Glutamatergic neuron (in vitro differentiated cells): Measurements from ENCODE around the gene MTARC2. TPM values are rescaled to one million over a fixed set of nuclear protein-coding genes. Genes with fewer than 3 reads are reported as not detected.

ENCODE experiments used
- DNase-seq: peaks from one replicate; pipeline ENCODE4 v3.0.0; 2022
- H3K27ac Mint-ChIP-seq: one replicate; pipeline ENCODE4 v1.8.0; 2020; ENCODE audit warnings: mild to moderate bottlenecking, mixed read lengths, inconsistent platforms; ENCODE audit not compliant: unreplicated experiment
- H3K27me3 Mint-ChIP-seq: one replicate; pipeline ENCODE4 v1.8.0; 2020; ENCODE audit warnings: mild to moderate bottlenecking, moderate library complexity, mixed read lengths, inconsistent platforms; ENCODE audit not compliant: unreplicated experiment
- H3K36me3 Mint-ChIP-seq: one replicate; pipeline ENCODE4 v1.8.0; 2020; ENCODE audit warnings: mild to moderate bottlenecking, mixed read lengths, inconsistent platforms; ENCODE audit not compliant: unreplicated experiment
- H3K4me1 Mint-ChIP-seq: one replicate; pipeline ENCODE4 v1.8.0; 2020; ENCODE audit warnings: mild to moderate bottlenecking, low read depth, mixed read lengths, inconsistent platforms; ENCODE audit not compliant: unreplicated experiment
- H3K4me3 Mint-ChIP-seq: one replicate; pipeline ENCODE4 v1.8.0; 2020; ENCODE audit warnings: mild to moderate bottlenecking, mixed read lengths, inconsistent platforms; ENCODE audit not compliant: unreplicated experiment
- H3K9me3 Mint-ChIP-seq: one replicate; pipeline ENCODE4 v1.8.0; 2020; ENCODE audit warnings: mild to moderate bottlenecking, moderate library complexity, mixed read lengths, inconsistent platforms; ENCODE audit not compliant: unreplicated experiment
- total RNA-seq: library from RNA; stranded (reverse); fragmentation: NEBNext Ultra II Directional; extraction: Animal tissue kit (Norgen Biotek cat#: 25700); gene quantifications from one replicate; pipeline ENCODE4 v1.2.1, GENCODE V29; 2021; ENCODE audit not compliant: unreplicated experiment
- TF ChIP-seq, protein P1 (sequence below): fragments of 200-600 bp; sonication (generic); IDR thresholded peaks from one replicate; pipeline ENCODE4 v1.5.0; 2021; ENCODE audit not compliant: partially characterized antibody, unreplicated experiment

Gene MTARC2
- total RNA-seq, 1 donor from 2014 or later, result 3.0 TPM

DNA sequence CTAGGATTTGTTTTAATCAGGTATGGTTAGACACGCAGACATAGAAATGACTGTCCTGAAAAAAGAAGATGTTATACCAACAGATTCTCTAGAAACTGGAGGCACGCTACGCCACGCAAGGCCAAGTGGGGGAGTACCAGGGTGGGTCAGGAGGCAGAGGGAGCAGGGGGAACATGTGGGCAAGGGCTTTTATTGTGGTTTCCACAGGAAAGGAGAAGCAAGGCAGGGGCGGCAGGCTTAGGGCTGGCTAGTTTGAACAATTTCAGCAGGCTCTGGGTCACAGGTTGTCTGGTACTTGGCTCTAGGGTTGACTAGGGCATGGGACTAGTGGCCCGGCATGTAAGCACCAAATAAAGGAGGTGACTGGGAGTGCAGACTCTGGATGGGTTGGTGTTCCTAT, 7.2 kb downstream of the MTARC2 start:
- TF ChIP-seq, protein P1, sequence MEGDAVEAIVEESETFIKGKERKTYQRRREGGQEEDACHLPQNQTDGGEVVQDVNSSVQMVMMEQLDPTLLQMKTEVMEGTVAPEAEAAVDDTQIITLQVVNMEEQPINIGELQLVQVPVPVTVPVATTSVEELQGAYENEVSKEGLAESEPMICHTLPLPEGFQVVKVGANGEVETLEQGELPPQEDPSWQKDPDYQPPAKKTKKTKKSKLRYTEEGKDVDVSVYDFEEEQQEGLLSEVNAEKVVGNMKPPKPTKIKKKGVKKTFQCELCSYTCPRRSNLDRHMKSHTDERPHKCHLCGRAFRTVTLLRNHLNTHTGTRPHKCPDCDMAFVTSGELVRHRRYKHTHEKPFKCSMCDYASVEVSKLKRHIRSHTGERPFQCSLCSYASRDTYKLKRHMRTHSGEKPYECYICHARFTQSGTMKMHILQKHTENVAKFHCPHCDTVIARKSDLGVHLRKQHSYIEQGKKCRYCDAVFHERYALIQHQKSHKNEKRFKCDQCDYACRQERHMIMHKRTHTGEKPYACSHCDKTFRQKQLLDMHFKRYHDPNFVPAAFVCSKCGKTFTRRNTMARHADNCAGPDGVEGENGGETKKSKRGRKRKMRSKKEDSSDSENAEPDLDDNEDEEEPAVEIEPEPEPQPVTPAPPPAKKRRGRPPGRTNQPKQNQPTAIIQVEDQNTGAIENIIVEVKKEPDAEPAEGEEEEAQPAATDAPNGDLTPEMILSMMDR, result no peak
- Mint-ChIP-seq H3K27me3 (peaks cover 2% of the 10 kb centered on the region), H3K4me3 (no peak overlapping the region), H3K27ac (no peak overlapping the region), H3K36me3 (no peaks in the 10 kb centered on the region), H3K9me3 (peaks cover 2% of the 10 kb centered on the region), H3K4me1 (no peaks in the 10 kb centered on the region)
- DNase-seq, result no peak

DNA sequence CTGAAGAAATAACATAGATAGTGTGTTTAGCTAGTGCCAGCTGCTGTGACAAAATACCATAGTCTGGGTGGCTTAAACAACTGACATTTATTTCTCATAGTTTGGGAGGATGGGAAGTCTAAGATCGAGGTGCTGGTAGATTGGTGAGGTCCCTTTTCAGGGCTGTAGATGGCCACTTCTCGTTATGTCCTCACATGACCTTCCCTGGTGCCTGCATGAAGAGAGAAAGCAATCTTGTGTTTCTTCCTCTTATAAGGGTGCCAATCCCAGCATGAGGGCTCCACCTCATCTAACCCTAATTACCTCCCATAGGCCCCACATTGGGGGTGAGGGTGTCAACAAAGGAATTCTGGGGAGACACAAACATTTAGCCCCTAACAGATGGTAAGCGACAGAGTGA, 9.3 kb downstream of the MTARC2 start:
- Mint-ChIP-seq H3K36me3 (no peaks in the 10 kb centered on the region), H3K4me3 (no peak overlapping the region), H3K4me1 (no peaks in the 10 kb centered on the region), H3K9me3 (peaks cover 2% of the 10 kb centered on the region), H3K27ac (no peak overlapping the region), H3K27me3 (peaks cover 2% of the 10 kb centered on the region)
- DNase-seq, result no peak
- TF ChIP-seq, protein P1, result no peak

DNA sequence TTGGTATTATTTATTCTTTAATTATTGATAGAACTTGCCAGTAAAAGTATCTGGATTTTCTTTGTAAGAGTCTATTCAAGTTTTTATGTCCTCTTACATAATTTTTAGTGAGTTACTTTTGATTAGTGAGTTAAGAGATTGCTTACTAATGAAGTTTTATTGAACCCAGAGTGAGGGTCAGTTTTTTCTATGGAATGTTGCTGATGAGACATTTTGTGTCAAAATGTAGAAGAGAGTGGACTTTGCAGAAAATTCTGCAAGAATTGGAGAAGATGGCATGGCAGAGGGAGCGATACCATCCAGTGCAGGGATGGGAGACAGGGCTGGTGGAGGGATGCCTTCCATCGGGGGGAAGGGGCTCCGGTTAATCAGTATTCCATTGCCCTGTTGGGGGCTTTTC, 11.0 kb downstream of the MTARC2 start:
- no peak overlapping the region for H3K27ac Mint-ChIP-seq
- peaks cover 2% of the 10 kb centered on the region for H3K27me3 Mint-ChIP-seq
- peaks cover 2% of the 10 kb centered on the region for H3K9me3 Mint-ChIP-seq
- TF ChIP-seq, protein P1, result no peak
- DNase-seq, result no peak
- H3K4me1 Mint-ChIP-seq, result no peaks in the 10 kb centered on the region
- no peak overlapping the region for H3K4me3 Mint-ChIP-seq
- H3K36me3 Mint-ChIP-seq, result no peaks in the 10 kb centered on the region

DNA sequence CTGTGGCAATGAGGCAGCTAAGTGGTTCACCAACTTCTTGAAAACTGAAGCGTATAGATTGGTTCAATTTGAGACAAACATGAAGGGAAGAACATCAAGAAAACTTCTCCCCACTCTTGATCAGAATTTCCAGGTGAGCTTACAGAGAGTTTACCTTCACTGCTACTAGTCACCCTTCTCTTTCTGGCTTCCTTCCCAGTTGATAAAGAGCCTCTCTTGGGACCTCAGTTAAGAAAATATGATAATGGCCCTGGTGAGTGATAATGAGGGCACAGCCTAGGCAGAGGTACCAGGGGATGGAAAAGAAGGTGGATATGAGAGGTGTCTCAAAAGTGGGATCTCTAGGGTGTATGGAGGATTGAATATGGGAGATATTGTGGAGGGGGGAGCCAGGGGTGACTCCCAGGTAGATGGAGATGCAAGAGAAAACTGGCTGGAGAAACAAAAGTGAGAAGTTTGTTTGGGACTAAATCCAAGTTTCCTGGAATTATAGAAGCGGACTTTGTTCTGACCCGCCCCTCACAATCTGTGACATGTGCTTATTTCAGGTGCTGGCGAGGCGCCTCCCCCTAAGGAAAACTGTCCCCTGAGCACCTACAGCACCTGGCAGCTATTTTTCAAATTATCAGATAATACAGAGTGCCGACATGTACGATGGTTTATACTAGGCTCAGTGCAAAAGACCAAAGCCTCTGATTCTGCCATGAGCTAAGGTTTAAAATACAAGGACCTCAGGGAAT, 13.7 kb downstream of the MTARC2 start:
- Mint-ChIP-seq H3K9me3 (no peaks in the 10 kb centered on the region), H3K27me3 (no peaks in the 10 kb centered on the region), H3K27ac (no peak overlapping the region), H3K4me3 (no peak overlapping the region), H3K36me3 (no peaks in the 10 kb centered on the region), H3K4me1 (no peaks in the 10 kb centered on the region)
- TF ChIP-seq, protein P1, result no peak
- DNase-seq, result no peak

DNA sequence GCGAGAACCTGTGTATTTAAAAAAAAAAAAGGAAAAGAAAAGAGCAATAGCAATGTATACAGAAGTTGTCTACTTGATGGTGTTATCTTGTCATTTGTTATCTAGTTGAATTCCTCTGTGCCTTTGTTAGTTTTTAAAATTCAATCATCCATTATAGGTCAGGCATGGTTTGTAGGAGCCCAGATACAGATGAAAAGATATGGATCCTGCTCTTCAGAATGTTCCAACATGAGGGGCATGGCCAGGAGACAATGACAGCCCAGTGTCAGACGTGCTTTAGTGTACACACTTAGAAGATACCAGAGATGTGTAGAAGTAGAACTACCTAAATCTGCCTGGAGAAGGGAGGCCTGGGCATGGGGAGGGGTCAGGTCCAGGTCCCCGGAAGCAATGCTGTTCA, 16.6 kb downstream of the MTARC2 start:
- no peak for DNase-seq
- Mint-ChIP-seq H3K27me3 (no peaks in the 10 kb centered on the region), H3K4me3 (no peak overlapping the region), H3K4me1 (no peaks in the 10 kb centered on the region), H3K9me3 (no peaks in the 10 kb centered on the region), H3K36me3 (no peaks in the 10 kb centered on the region), H3K27ac (no peak overlapping the region)
- TF ChIP-seq, protein P1, result no peak
